Measurements from ENCODE around the gene FOXF2.

GRCh38 chr6:1380625-1381427 is 8.6 kb upstream of the FOXF2 start:
- TF ChIP-seq POLR2A (IDR thresholded peaks at IDR 0.05) (no peak), CTCF (IDR thresholded peaks at IDR 0.05) (no peak)
